ENCODE data around the gene THEM5. TPM values are rescaled to one million over a fixed set of nuclear protein-coding genes. Genes with fewer than 3 reads are reported as not detected.
"Not testable (repeated sequence)": the region's sequence is repeated elsewhere in the genome, so short reads cannot be mapped to it uniquely, and the experiment has no call there.

THEM5 gene
- total and polyA plus RNA-seq, 7 donors, result not detected

- ATAC-seq (no peak), DNase-seq (no peak)
- no peaks in the 10 kb centered on the region for H3K9me3 ChIP-seq
- H3K27me3 ChIP-seq (ENCODE audit: insufficient read depth in 3 of 3, low read length in 2 of 3), result peaks cover 0 to 4% (median 2%) of the 10 kb centered on the region in 3 donors
- H3K27ac ChIP-seq, result no peak overlapping the region
- intact Hi-C loops (cut with DNase I), result no loop called here
- H3K36me3 ChIP-seq (ENCODE audit: insufficient read depth in 1 of 2, low read depth in 1 of 2), result no peaks in the 10 kb centered on the region
- TF ChIP-seq, protein P1, sequence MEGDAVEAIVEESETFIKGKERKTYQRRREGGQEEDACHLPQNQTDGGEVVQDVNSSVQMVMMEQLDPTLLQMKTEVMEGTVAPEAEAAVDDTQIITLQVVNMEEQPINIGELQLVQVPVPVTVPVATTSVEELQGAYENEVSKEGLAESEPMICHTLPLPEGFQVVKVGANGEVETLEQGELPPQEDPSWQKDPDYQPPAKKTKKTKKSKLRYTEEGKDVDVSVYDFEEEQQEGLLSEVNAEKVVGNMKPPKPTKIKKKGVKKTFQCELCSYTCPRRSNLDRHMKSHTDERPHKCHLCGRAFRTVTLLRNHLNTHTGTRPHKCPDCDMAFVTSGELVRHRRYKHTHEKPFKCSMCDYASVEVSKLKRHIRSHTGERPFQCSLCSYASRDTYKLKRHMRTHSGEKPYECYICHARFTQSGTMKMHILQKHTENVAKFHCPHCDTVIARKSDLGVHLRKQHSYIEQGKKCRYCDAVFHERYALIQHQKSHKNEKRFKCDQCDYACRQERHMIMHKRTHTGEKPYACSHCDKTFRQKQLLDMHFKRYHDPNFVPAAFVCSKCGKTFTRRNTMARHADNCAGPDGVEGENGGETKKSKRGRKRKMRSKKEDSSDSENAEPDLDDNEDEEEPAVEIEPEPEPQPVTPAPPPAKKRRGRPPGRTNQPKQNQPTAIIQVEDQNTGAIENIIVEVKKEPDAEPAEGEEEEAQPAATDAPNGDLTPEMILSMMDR (IDR thresholded peaks at IDR 0.05), result no peak
- H3K4me3 ChIP-seq, result no peak overlapping the region
- 63 to 74% (median 64%) methylated on average over 4 of the region's 4 CpGs for WGBS, 3 donors
- no peaks in the 10 kb centered on the region for H3K4me1 ChIP-seq
Measured at GRCh38 chr1:151855933-151856332, 2.4 kb upstream of the THEM5 start.

DNA sequence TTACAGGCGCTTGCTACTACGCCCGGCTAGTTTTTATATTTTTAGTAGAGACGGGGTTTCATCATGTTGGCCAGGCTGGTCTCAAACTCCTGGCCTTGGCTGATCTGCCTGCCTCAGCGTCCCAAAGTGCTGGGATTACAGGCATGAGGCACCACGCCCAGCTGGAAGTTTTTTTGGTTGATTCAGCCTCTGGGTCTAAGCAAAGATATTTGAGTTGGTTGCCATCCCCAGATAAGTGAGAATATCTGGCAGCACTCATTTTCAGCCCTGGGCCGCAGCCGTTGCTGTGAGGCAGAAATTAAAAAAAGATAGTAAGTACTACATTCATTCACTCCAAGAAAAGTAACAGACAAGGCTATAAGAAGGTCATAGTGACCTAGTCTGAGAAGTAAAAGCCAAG lies 2.0 kb upstream of the THEM5 start:
- intact Hi-C loops (cut with DNase I); H3K9me3 ChIP-seq; H3K4me1 ChIP-seq; DNase-seq; H3K36me3 ChIP-seq (ENCODE audit: insufficient read depth in 1 of 2, low read depth in 1 of 2); H3K27ac ChIP-seq; H3K27me3 ChIP-seq (ENCODE audit: insufficient read depth in 3 of 3, low read length in 2 of 3); ATAC-seq; H3K4me3 ChIP-seq: not testable (repeated sequence)
- WGBS, 3 donors, result 54 to 78% (median 58%) methylated on average over 8 of the region's 8 CpGs

DNA sequence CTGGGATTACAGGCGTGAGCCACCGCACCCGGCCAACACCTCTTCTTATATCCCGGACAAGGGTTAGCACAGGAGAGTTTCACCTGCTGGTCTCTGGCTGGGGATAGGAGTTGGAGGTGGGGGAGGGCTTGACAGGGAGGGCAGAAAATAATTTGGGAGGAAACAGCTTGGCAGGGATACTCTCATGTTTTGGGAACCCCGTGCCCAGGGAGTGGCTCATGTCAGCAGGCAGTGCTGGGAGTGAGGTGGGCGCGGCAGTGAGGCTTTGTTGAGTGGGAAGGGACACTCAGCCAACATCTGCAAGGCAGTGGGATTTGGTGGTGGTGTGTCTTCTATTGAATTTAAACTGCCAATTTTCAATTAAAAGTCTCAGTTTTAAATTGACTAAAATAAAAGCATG lies 1.1 kb upstream of the THEM5 start:
- Histone ChIP-seq H3K27me3 (ENCODE audit: insufficient read depth in 3 of 3, low read length in 2 of 3) (peaks cover 0 to 13% (median 7%) of the 10 kb centered on the region in 3 donors), H3K4me1 (no peaks in the 10 kb centered on the region), H3K36me3 (ENCODE audit: insufficient read depth in 1 of 2, low read depth in 1 of 2) (no peaks in the 10 kb centered on the region), H3K4me3 (no peak overlapping the region), H3K27ac (no peak overlapping the region), H3K9me3 (no peaks in the 10 kb centered on the region)
- DNase-seq (no peak), ATAC-seq (no peak)
- intact Hi-C loops (cut with DNase I), result no loop called here
- WGBS, 3 donors, result 78 to 85% (median 79%) methylated on average over 7 of the region's 7 CpGs
- TF ChIP-seq, protein P1 (IDR thresholded peaks at IDR 0.05), result no peak

GRCh38 chr1:151852733-151853132 lies 779 bp downstream of the THEM5 start:
- no peaks in the 10 kb centered on the region for H3K4me1 ChIP-seq
- peaks cover 0 to 30% (median 10%) of the 10 kb centered on the region in 3 donors for H3K27me3 ChIP-seq (ENCODE audit: insufficient read depth in 3 of 3, low read length in 2 of 3)
- whole genome bisulfite sequencing, 3 donors, result 88 to 90% (median 88%) methylated on average over 4 of the region's 4 CpGs
- no peak for DNase-seq
- no peak for ATAC-seq
- H3K27ac ChIP-seq, result no peak overlapping the region
- no peaks in the 10 kb centered on the region for H3K36me3 ChIP-seq (ENCODE audit: insufficient read depth in 1 of 2, low read depth in 1 of 2)
- intact Hi-C loops (cut with DNase I), result no loop called here
- H3K4me3 ChIP-seq, result no peak overlapping the region
- TF ChIP-seq, protein P1 (IDR thresholded peaks at IDR 0.05), result no peak
- H3K9me3 ChIP-seq, result no peaks in the 10 kb centered on the region

- ATAC-seq, result no peak
- no peaks in the 10 kb centered on the region for H3K36me3 ChIP-seq (ENCODE audit: insufficient read depth in 1 of 2, low read depth in 1 of 2)
- TF ChIP-seq, protein P1 (IDR thresholded peaks at IDR 0.05), result no peak
- intact Hi-C loops (cut with DNase I), result no loop called here
- H3K4me1 ChIP-seq, result no peaks in the 10 kb centered on the region
- H3K9me3 ChIP-seq, result no peaks in the 10 kb centered on the region
- no peak overlapping the region for H3K4me3 ChIP-seq
- H3K27me3 ChIP-seq (ENCODE audit: insufficient read depth in 3 of 3, low read length in 2 of 3), result peaks cover 0 to 30% (median 10%) of the 10 kb centered on the region in 3 donors
- WGBS, 3 donors, result 73 to 76% (median 76%) methylated on average over 8 of the region's 8 CpGs
- no peak for DNase-seq
- H3K27ac ChIP-seq, result no peak overlapping the region
Measured at GRCh38 chr1:151851886-151852285, 1.6 kb downstream of the THEM5 start.

All from psoas muscle (tissue), 8 donors.